ENCODE measurements around the gene PEX26.

PEX26 gene

DNA sequence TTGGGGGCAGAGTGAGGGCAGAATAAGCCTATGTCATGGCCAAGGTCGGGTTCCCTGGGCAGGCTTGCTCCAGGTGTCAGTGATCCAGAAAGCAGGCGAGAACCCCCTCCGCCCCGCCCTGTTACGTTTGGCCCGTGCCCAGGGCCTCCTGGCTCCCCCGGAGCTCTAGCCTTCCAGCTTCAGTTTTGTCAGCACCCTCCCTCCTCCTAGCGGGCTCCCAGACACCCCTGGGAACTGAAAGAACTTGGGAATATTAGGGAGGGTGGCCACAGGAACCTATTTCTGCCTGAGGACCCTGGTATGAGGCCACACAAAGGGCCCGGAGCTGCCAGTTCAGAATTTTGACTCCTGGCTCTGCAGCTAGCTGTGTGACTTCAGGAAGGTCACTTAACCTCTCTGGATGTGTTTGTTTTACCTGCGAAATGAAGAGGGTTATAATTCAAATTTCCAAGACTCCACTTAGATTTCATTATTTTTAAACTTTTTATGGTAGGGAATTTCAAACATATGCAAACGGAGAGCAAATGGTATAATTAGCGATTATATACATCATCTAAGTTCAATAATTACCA is 34.1 kb downstream of the PEX26 start:
- Mint-ChIP-seq H3K27ac (ENCODE audit: low read depth) (no peak overlapping the region), H3K4me3 (no peak overlapping the region), H3K27me3 (peaks cover 38% of the 10 kb centered on the region), H3K36me3 (ENCODE audit: insufficient read depth) (peaks cover 1% of the 10 kb centered on the region), H3K9me3 (no peaks in the 10 kb centered on the region), H3K4me1 (peaks cover 28% of the 10 kb centered on the region)
- no peak for DNase-seq (ENCODE audit: low spot score in 2 of 2)
- ATAC-seq (replicated peaks; ENCODE audit: extremely low read depth, poor library complexity, severe bottlenecking) = no peak

DNA sequence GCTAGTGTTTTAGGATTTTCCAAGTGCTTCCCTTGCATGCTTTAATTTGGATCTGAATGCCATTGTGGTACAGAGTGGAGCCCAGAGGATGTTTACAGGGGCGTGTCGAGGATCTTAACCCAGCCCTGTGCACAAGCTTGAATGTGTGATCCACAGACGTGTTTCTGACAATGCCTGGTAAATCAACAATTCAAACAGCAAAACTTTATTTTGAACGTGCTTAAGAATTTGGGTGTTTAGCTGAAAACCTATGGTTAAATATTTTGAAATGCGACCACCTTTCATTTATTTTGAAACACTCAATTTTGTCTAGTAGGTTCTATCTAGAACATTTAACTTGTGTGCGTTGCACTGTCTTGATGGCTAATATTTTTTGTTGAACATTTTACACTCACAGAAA is 34.6 kb downstream of the PEX26 start:
- ATAC-seq (replicated peaks; ENCODE audit: extremely low read depth, poor library complexity, severe bottlenecking) (no peak), DNase-seq (ENCODE audit: low spot score in 2 of 2) (no peak)
- Mint-ChIP-seq H3K27ac (ENCODE audit: low read depth) (no peak overlapping the region), H3K9me3 (no peaks in the 10 kb centered on the region), H3K27me3 (peaks cover 38% of the 10 kb centered on the region), H3K36me3 (ENCODE audit: insufficient read depth) (peaks cover 1% of the 10 kb centered on the region), H3K4me3 (no peak overlapping the region), H3K4me1 (peaks cover 28% of the 10 kb centered on the region)

DNA sequence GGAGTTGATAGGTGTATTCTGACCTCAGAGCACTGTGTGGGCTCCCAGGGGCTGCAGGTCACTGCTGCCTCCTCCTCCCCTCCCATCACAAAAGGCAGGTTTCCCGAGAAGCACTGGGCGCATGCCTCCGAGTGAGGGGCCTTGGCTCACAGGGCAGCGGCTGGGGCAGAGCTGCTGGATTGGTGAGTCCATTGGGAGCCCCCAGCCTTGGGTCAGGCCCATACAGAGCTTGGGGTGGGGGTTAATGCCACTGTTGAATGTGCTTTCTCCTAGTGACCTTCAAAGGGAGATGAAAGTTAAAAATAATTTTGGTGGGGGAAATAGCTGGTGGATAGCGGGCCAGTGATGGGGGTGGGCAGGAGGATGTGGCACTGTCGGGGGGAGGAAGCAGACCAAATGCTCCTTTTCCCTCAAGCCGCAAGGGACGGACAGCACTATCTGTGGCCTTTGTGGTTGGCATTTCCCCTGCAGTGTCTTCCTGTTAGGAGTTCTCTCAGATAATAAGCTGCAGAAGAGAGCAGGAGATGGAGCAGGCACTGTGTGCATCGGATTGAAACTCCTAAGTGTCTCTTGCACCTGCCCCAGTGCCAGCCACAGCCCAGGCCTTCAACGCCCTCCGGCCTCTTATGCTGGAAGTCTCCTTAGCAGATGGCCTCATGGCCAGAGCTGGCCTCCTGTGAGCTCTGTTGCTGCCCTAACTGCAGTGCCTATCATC is 36.0 kb downstream of the PEX26 start:
- Mint-ChIP-seq H3K27me3 (peaks cover 24% of the 10 kb centered on the region), H3K27ac (ENCODE audit: low read depth) (no peak overlapping the region), H3K9me3 (no peaks in the 10 kb centered on the region), H3K4me3 (no peak overlapping the region), H3K36me3 (ENCODE audit: insufficient read depth) (peaks cover 1% of the 10 kb centered on the region), H3K4me1 (peaks cover 28% of the 10 kb centered on the region)
- no peak for ATAC-seq (replicated peaks; ENCODE audit: extremely low read depth, poor library complexity, severe bottlenecking)
- DNase-seq (ENCODE audit: low spot score in 2 of 2) = no peak

DNA sequence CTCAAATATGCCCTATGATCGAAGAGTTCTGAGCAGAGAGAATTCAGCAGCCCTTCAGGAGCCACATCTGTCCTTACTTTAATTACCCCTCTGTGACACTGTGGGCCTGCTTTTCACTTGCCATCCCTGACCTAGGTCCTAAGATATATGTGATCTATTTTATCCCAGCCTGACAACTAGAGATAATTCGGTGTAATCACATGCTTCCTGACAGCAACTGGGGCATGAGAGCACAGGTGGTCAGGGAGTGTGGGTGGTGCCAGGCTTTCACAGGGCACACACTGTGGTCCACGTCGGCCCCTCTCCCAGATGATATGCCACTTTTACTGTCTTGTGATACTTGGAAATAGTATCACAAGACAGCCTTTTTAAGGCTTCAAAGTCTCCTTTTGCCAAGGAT is 36.7 kb downstream of the PEX26 start:
- ATAC-seq (replicated peaks; ENCODE audit: extremely low read depth, poor library complexity, severe bottlenecking) (no peak), DNase-seq (ENCODE audit: low spot score in 2 of 2) (no peak)
- peaks cover 1% of the 10 kb centered on the region for H3K36me3 Mint-ChIP-seq (ENCODE audit: insufficient read depth)
- H3K4me3 Mint-ChIP-seq = no peak overlapping the region
- no peak overlapping the region for H3K27ac Mint-ChIP-seq (ENCODE audit: low read depth)
- peaks cover 26% of the 10 kb centered on the region for H3K4me1 Mint-ChIP-seq
- peaks cover 18% of the 10 kb centered on the region for H3K27me3 Mint-ChIP-seq
- no peaks in the 10 kb centered on the region for H3K9me3 Mint-ChIP-seq

DNA sequence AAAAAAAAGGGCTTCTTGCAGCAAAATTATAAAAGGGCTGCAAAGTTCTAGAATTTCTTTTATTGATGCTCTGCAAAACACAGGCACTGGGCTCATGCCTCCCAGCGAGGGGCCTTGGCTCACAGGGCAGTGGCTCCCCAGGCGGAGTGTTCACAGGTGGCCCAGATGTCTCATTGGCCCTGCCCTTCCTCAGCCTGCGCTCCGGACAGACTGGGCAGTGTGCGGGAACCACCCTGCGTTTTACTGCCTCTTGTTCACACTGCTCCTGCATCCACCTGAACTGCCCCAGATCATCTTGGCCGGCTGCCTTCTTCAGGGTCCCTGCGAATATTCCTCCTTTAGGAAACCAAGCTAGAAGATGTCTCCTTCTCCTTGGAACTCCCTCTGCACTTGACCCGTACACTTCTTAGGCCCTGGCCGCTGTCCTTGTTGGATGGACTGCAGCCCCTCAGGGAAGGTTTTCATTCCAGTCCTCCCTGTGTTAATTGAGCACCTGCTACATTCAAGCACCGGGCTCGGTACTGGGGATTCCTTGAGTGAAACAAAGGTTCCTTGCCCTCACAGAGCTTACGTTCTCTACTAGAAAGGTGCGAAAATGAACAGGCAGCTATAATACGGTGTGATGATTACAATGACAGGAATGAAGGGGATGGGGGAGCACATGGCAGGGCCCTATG is 37.3 kb downstream of the PEX26 start:
- Mint-ChIP-seq H3K4me1 (peaks cover 19% of the 10 kb centered on the region), H3K36me3 (ENCODE audit: insufficient read depth) (peaks cover 1% of the 10 kb centered on the region), H3K9me3 (no peaks in the 10 kb centered on the region), H3K27ac (ENCODE audit: low read depth) (no peak overlapping the region), H3K27me3 (peaks cover 12% of the 10 kb centered on the region), H3K4me3 (no peak overlapping the region)
- ATAC-seq (replicated peaks; ENCODE audit: extremely low read depth, poor library complexity, severe bottlenecking) (no peak), DNase-seq (ENCODE audit: low spot score in 2 of 2) (no peak)

DNA sequence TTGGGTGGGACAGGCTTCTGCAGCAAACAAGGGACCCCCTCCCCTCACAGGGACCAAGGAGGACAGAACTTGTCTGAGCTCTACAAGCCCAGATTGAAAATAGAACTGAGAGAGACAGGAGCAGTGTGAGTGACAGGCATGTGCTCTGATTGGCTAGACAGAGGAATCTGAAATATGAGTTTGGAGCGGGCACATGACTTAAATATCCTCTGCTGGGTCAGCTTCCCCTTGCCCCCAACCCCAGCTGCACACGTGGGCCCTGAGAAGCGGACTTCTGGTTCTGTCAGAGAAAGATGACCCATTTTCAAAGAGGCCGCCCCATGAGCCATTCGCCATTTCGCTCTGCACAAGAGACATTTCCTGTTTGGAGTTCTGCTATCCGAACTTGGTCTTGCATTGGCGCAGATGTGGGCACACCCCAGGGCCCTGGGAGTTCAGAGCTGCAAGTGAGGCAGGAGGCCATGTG is 38.1 kb downstream of the PEX26 start:
- H3K9me3 Mint-ChIP-seq = no peaks in the 10 kb centered on the region
- peaks cover 3% of the 10 kb centered on the region for H3K27me3 Mint-ChIP-seq
- H3K4me1 Mint-ChIP-seq = peaks cover 13% of the 10 kb centered on the region
- no peak overlapping the region for H3K4me3 Mint-ChIP-seq
- H3K27ac Mint-ChIP-seq (ENCODE audit: low read depth) = no peak overlapping the region
- DNase-seq (ENCODE audit: low spot score in 2 of 2) = no peak
- no peak for ATAC-seq (replicated peaks; ENCODE audit: extremely low read depth, poor library complexity, severe bottlenecking)
- H3K36me3 Mint-ChIP-seq (ENCODE audit: insufficient read depth) = no peaks in the 10 kb centered on the region

DNA sequence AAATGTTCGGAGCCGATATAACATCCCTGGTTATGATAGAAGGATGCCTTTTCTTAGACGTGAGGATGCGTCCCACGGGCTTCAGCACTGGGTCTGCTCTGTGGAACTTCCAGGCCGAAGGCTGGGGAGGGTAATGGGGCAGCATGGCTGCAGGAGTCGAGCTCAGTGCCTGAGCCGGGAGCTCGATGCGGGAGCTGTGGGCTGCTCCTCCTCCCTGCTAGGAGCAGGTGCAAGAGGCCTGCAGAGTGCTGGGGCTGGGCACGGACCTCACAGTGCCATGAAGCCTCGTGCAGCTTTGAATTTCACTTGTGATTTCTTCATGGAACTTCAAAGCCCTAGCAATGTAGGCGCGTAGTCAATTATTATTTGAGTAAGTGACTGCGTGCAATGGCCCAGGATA is 38.8 kb downstream of the PEX26 start:
- Mint-ChIP-seq H3K4me1 (peaks cover 12% of the 10 kb centered on the region), H3K9me3 (no peaks in the 10 kb centered on the region), H3K27ac (ENCODE audit: low read depth) (no peak overlapping the region), H3K4me3 (no peak overlapping the region), H3K36me3 (ENCODE audit: insufficient read depth) (no peaks in the 10 kb centered on the region), H3K27me3 (no peaks in the 10 kb centered on the region)
- DNase-seq (ENCODE audit: low spot score in 2 of 2) = no peak
- ATAC-seq (replicated peaks; ENCODE audit: extremely low read depth, poor library complexity, severe bottlenecking) = no peak

DNA sequence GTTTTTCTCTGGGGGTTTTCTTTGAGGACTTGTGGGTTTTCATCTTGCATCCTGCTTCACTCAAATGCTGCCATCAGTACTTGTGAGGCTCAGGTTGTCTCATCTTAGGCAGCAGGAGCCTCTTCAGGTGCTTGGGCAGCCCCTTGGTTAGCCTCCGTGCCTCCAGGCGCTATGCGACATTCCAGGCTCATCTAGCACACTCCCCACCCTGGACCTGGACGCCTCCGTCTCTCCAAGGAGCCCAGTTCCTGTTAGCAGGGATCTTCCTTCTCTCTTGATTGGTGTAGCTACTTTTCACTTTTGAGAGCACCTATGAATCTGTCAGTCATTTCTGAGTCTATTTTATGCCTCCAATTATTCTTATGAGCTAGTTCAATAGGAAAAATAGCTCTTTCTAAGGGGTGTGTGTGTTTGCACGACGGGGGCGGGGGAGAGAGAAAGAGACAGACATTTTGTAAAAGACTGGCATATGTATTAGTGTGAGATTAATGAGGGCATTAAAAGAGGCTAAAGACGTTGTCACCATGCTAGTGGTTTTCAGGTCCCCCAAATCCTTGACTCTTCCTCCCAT is 40.6 kb downstream of the PEX26 start:
- DNase-seq (ENCODE audit: low spot score in 2 of 2) = no peak
- no peak for ATAC-seq (replicated peaks; ENCODE audit: extremely low read depth, poor library complexity, severe bottlenecking)
- Mint-ChIP-seq H3K9me3 (no peaks in the 10 kb centered on the region), H3K4me1 (peaks cover 12% of the 10 kb centered on the region), H3K27me3 (no peaks in the 10 kb centered on the region), H3K4me3 (no peak overlapping the region), H3K27ac (ENCODE audit: low read depth) (no peak overlapping the region), H3K36me3 (ENCODE audit: insufficient read depth) (no peaks in the 10 kb centered on the region)

DNA sequence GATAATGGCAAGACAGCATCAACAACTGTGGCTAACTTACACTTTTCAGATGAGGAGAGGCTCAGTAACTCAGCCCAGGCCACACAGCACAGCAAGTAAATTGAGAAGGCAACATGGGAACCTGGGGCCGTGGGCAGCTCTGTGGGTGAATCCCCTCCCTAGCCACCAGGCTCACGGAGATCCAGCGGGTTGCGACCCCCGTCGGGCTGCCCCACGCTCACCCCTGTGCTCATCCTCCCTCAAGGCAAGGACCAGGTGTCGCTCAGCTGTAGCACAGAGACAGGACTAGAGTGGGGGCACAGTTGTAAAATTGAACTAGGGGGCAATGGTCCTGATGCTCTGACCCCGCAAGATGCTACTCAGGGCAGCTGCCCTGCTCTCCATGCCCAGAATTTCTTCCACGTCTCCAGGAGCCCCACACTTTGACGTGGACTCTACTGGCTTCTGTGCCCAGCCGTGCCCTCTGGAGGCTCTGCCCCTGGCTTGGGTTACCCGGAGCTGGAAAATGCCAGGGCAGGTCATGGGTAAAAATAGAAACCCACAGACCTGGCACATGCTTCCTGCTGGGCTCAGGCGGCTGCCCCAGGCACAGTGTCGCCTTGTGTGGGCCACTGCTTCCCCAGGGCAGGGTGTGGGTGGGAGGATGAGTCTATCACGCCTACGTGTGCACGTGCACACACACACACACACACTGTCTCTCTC is 41.8 kb downstream of the PEX26 start:
- H3K27me3 Mint-ChIP-seq = no peaks in the 10 kb centered on the region
- H3K4me1 Mint-ChIP-seq = peaks cover under 1% of the 10 kb centered on the region
- ATAC-seq (replicated peaks; ENCODE audit: extremely low read depth, poor library complexity, severe bottlenecking) (no peak), DNase-seq (ENCODE audit: low spot score in 2 of 2) (no peak)
- H3K9me3 Mint-ChIP-seq = no peaks in the 10 kb centered on the region
- H3K4me3 Mint-ChIP-seq = no peak overlapping the region
- no peaks in the 10 kb centered on the region for H3K36me3 Mint-ChIP-seq (ENCODE audit: insufficient read depth)
- H3K27ac Mint-ChIP-seq (ENCODE audit: low read depth) = no peak overlapping the region

DNA sequence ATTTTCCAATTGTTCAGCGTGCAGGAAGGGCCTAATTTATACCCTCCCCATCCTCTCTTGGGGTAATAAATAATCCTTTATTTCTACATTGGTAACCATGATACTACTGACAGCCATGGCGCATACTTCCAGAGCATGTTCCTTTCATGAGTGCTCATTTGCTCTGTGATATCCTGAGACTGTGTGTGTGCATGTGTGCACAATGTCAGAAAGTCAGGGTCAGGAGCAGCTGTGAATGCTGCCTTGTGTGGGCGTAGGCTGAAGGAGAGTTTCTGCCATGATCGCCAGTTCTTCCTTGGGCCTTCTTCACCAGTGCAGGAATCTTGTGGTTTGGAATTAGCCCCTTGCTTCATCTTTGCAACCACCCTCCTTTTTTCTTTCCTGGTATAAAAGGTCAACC is 43.1 kb downstream of the PEX26 start:
- DNase-seq (ENCODE audit: low spot score in 2 of 2) (no peak), ATAC-seq (replicated peaks; ENCODE audit: extremely low read depth, poor library complexity, severe bottlenecking) (no peak)
- Mint-ChIP-seq H3K36me3 (ENCODE audit: insufficient read depth) (peaks cover 2% of the 10 kb centered on the region), H3K9me3 (no peaks in the 10 kb centered on the region), H3K4me1 (no peaks in the 10 kb centered on the region), H3K27ac (ENCODE audit: low read depth) (no peak overlapping the region), H3K27me3 (no peaks in the 10 kb centered on the region), H3K4me3 (no peak overlapping the region)

DNA sequence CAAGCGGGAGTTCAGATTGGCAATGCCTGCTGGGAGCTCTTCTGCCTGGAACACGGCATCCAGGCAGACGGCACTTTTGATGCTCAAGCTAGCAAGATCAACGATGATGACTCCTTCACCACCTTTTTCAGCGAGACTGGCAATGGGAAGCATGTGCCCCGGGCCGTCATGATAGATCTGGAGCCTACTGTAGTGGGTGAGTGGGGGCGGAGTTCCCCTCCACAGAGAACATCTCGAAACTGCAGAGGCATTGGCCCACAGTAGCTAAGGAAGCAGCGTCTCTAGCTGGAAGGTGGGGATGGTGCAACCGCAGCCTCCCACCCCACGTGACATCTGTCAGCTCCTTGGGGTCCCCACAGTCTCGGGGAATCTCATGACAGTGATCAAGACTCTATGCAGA is 43.7 kb downstream of the PEX26 start:
- Mint-ChIP-seq H3K36me3 (ENCODE audit: insufficient read depth) (peaks cover 2% of the 10 kb centered on the region), H3K9me3 (no peaks in the 10 kb centered on the region), H3K4me3 (no peak overlapping the region), H3K27ac (ENCODE audit: low read depth) (no peak overlapping the region), H3K4me1 (no peaks in the 10 kb centered on the region), H3K27me3 (no peaks in the 10 kb centered on the region)
- no peak for DNase-seq (ENCODE audit: low spot score in 2 of 2)
- ATAC-seq (replicated peaks; ENCODE audit: extremely low read depth, poor library complexity, severe bottlenecking) = no peak

DNA sequence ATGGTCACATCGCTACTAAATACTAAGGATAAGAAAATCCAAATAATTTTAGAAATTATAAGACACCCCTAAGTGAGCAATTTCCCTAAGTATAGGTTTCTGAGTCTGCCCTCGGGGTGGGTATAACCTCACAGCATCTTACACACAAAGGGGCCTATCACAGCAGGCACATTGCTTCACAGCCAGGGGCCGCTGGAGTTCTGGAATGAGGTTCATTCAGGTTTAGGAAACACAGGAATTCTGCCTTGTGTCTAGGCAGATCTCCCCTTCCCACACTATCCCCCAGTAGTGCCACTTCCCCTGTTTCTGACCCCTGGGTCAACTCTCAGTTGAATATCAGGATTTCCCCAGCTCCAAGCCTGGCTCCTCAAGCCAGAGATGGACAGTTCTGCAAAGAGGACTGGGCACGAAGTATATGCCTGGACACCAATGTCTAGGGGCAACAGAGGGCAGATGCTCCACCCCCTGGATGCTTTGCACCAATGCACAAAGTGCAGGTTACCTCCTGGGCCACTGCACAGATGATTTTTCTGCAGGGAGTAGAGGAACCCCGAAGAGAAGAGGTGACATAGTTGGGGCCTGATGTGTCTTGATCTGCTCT is 44.3 kb downstream of the PEX26 start:
- Mint-ChIP-seq H3K9me3 (no peaks in the 10 kb centered on the region), H3K4me3 (no peak overlapping the region), H3K27ac (ENCODE audit: low read depth) (no peak overlapping the region), H3K36me3 (ENCODE audit: insufficient read depth) (peaks cover 2% of the 10 kb centered on the region), H3K27me3 (no peaks in the 10 kb centered on the region), H3K4me1 (no peaks in the 10 kb centered on the region)
- ATAC-seq (replicated peaks; ENCODE audit: extremely low read depth, poor library complexity, severe bottlenecking) (no peak), DNase-seq (ENCODE audit: low spot score in 2 of 2) (no peak)
